GM18520 (cell line): ENCODE measurements around the gene SRR.
"Not testable (repeated sequence)": the region's sequence is repeated elsewhere in the genome, so short reads cannot be mapped to it uniquely, and the experiment has no call there.

Source experiments
- ATAC-seq: cut with Tn5 transposase; IDR thresholded peaks from one replicate; pipeline ENCODE4 v1.9.1; 2021; ENCODE audit not compliant: unreplicated experiment

Gene SRR

DNA sequence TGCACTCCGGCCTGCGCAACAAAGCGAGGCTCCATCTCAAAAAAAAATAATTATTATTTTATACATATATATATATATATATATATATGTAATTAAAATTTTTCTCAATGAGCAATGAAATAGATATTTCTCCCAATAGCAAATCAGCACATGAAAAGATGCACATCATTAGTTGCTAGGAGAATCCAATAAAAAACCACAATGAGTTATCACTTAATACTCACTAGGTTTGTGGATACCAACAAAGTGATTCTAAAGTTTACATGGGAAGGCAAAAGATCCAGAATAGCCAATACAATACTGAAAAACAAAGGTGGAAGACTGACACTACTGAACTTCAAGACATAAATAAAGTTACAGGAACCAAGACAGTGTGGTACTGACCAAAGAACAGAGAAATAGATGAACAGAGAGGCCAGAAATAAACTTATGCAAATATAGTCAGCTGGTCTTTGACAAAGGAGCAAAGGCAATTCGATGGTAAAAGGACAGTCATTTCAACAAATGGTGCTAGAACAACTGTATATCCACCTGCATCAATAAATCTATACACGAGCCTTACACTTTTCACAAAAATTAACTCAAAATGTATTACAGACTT lies 13.8 kb upstream of the SRR start:
- ATAC-seq = no peak

DNA sequence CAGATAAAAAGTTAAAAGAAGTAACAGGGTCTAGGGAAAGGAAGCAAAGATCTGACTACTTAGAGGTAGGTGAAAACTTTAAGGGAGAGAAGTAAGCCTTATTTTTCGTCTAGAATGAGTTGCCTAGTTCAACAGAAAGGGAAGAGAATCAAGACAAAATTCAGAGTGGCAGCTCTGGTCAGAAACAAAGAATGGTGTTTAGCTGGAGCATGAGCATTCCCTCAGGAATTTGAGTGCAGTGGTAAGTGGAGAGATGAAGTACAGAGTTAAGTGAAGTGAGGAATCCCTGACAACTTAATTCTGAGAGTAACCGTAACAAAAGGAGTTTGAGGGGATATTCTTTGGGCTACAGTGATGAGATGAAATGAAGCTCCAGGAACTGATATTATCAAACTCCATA lies 11.7 kb upstream of the SRR start:
- no peak for ATAC-seq

DNA sequence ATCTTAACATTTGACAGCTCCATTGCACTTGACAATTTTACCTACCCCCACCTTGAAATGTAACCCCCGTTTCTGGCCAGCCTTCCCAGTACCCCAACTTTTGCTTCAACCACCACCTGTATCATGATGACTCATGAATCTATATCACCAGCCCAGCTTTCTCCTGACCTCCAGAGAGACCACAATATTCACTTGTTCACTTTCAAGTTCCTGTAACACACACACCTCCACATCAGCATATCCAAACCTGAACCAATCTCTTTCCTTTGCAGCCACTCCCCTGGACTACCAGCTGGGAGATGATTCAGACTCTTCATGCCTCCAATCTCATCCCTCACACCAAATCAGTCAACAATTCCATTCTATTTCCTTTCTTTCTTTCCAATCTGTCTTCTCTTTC lies 8.2 kb upstream of the SRR start:
- ATAC-seq = no peak

DNA sequence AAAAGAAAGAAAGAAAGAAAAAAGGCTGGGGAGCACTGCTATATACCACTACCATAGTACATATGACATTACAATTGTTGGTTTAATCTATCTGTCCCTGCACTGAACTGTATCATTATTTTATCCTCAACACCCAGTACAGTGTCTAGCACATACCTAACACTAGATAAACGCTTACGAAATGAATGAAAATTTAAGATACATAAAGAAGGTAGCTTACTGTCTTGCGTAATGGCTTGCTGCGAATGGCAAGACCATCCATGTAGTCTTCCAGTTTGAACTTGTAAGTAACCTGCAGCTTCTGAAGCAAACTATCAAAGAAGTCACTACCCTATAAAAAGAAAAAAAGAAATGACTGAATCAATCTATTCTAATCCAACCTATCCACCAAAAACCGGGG lies 6.7 kb upstream of the SRR start:
- ATAC-seq = no peak

DNA sequence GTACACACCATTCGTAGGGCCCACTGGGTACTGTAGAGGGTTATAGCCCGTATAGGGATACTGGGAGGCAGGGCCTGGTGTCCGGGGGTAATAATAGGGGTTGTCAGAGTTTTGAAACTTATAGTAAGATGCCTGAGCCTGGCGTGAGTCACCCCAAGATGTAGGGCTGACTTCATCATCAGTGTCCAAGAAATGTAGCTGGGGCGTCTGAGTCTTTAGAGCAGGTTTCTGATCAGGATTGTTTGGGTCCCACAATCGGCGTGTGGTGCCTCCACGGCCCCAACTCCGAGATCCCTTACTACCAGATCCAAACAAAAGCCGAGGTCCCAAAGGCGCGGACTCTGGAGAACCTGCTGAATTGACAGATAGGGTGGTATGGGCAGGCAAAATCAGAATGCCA lies 4.6 kb upstream of the SRR start:
- ATAC-seq = no peak

DNA sequence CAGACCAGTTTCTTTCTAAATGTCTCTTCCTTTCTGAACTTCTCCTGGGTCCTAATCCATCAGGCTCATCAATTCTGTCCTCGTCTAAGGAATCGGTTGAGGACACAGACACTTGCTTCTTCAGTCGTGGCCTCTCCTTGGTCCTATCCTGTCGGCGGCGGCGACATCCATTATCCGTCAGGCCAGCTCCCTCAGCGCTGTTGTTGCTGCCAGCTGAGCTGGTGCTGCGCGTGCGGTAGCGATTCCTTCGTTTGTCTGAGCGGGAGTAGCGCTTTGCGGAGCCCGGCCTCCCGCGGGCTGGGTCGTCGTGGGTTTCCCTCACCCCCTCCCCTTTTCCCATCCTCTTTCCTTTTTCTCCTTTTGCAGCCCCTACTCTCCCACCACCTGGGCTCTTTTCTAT lies 4.0 kb upstream of the SRR start:
- no peak for ATAC-seq

DNA sequence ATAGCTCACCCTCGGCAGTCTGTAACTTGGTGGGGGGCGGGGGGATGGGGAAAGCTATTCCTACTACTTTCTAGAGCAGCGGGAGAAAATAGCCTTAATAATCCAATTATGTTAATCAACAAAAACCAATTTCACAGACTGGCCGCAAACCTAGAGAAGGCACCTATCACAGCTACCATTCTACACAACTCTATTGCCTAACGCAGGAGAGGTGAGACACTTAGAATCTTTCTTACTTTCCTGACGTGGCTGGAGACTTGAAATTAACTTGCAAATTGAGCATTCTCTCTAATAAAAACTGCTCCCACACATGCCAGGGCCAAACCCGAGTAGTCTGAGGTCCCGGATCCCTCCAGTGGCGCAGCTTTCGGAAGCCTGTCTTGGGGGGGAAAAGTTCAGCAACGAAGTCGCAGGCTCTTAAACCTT lies 959 bp upstream of the SRR start:
- ATAC-seq = no peak

DNA sequence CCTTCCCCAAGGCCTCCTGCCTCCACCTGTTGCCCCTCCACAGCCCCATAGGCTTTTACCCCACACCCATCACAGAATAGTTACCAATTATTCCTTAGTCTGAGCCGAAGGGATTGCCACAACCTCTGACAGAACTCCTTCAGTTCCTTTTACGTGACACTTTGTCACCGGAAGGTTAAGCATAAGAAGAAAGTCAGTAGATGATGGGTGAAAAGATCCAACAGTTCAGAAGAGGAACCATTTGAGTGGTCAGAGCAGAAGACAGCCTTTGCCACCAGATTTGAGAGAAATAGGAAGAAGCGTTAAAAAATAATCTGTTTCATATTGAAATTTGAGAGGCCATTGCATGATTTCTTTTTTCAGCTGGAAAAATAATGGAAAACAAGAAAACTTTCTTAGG lies 1.2 kb downstream of the SRR start:
- ATAC-seq = no peak

DNA sequence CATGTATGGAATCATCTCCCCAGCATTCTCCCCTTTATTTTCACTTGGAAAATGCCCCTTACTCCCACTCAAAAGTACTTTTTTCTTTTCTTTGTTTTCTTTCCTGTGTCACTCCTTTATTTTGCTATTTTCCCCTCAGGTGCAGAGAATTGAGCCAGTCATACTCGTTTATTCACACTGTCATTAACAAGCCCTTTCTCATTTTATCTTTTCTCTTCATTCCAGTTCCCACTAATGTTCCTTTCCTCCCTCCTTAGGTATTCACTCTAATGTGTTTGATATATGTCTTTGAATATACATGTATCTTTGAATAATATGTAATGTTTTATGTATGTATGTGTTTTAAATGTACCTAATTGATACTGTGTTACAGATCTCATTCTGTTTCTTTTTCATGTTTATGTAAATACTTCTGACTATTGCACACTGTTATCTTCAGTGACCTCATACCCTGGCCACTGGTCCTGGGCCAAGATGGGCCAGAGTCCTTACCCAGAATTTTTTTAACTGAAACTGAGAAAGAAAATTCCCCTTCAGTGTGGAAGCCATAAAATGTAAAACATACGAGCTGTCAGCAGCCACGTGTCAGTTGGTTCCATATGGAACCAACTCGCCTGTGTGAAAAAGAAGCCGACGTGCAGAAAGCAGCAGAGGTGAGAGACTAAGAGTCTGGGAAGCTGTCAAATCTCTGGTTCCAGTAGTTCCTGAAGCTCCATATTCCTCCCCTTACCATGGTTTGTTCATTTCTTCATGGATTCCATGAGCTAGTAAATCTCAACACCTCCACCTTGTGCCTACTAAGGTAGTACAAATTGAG lies 5.8 kb downstream of the SRR start:
- ATAC-seq = no peak

DNA sequence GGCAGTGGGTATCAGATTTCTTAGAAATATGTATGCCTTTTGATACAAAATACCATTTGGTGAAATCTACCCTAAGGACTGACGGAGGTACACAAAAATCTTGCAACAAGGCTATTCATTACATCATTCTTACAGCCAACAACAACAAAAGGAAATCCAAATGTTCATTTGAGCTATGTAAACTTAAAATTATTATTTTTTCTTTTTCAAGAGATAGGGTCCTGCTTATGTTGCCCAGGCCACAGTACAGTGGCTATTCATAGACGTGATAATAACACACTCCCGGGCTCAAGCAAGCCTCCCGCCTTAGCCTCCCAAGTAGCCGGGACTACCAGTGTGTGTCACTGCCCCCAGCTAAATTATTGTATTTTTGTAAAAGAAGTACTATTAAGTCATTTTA lies 9.0 kb downstream of the SRR start:
- no peak for ATAC-seq

DNA sequence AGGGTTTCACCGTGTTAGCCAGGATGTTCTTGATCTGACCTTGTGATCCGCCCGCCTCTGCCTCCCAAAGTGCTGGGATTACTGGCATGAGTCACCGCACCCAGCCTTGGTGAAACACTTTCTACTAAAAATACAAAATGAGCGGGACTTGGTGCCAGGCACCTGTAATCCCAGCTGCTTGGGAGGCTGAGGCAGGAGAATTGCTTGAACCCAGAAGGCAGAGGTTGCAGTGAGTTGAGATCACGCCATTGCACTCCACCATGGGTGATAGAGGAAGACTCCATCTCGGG lies 13.1 kb downstream of the SRR start:
- not testable (repeated sequence) for ATAC-seq

DNA sequence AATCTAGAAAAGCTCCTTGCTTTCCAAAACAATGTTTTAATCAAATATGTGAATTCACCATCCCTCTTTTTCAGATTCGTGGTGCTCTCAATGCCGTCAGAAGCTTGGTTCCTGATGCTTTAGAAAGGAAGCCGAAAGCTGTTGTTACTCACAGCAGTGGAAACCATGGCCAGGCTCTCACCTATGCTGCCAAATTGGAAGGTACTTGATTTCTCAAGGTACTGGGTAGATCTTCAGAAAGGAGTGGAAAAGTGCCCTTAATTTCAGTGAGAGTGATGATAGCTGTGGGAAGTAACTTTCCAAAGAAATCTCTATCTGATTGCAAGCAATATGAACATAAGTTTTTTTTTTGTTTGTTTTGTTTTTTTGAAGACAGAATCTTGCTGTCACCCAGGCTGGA lies 14.0 kb downstream of the SRR start:
- ATAC-seq = no peak

DNA sequence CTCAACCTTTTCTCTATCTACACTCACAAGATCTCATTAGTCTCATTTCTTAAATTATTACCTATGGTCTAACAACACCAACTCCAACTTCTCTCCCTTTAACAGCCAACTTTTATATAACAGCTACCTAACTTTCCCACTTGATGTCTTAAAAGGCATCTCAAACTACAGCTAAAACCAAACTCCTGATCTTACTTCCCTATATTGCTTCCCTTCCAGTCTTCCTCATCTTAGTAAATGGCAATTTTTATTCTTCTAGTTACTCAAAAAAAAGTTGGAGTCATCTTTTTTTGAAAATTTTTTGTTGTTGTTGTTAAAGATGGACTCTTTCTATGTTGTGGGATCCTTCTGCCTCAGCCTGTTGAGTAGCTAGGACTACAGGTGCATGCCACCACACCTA lies 15.3 kb downstream of the SRR start:
- ATAC-seq = no peak

DNA sequence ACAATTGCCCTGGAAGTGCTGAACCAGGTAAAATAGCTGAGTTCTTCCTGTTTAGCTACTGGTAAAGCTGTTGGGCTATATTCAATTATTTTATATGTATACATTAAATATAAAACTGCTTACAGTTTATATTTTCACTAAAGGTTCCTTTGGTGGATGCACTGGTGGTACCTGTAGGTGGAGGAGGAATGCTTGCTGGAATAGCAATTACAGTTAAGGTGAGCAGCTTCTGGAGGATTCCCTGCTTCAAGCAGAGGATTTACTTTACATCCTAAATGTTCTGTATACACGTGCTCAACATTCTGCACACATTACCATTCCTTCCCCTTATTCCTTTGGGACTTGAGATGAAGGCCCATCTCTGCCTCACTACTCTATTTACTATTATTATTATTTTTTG lies 17.6 kb downstream of the SRR start:
- ATAC-seq = no peak

DNA sequence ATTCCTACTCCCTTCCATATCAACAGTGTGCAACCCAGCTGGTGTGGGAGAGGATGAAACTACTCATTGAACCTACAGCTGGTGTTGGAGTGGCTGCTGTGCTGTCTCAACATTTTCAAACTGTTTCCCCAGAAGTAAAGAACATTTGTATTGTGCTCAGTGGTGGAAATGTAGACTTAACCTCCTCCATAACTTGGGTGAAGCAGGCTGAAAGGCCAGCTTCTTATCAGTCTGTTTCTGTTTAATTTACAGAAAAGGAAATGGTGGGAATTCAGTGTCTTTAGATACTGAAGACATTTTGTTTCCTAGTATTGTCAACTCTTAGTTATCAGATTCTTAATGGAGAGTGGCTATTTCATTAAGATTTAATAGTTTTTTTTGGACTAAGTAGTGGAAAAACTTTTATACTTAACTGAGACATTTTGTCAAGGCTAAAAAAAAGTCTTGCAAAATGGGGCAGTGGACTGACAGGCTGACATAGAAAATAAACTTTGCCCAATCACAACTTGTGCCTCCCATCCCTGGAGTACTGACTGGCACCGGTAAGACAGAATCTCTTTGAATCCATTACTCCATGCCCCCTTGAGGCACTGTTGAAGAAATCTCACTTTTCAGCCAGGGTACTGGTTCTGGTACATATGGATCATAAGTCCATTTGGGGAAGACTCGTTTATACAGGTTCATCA lies 20.0 kb downstream of the SRR start:
- no peak for ATAC-seq

DNA sequence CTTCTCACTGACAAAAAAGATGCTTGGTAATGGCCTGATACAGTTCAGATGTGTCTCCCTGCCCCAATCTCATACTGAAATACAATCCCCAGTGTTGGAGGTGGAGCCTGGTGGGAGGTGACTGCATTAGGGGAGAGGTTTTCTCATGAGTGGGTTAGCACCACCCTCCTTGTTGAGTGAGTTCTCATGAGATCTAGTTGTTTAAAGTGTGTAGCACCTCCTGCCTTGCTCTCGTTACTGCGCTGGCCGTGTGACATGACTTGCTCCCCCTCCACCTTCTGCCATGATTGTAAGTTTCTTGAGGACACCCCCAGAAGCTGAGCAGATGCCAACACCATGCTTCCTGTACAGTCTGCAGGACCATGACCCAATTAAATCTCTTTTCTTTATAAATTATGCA lies 27.6 kb downstream of the SRR start:
- no peak for ATAC-seq

DNA sequence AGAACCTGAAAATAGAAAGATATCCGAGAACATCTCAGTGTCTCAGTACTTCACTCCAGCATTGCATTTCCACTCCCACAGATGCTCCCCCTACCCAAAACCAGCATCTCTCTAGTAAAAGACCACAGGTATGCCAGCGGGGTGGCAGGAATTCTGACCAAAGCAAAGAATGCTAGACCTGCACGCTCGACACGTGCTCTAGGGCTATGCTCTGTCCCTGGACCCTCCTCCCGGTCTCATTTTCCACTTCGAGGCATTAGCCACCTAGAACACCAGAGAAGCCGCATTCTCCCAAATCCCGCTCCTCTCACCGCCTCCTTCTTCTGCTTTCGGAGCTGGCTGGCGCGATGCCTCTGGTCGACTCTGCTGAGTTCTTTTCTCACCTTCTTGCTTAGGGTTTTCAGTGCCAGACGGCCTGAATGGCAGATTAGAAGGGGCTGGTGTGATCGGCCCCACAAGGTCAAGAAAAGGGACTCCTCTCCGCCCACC lies 32.0 kb downstream of the SRR start:
- no peak for ATAC-seq

DNA sequence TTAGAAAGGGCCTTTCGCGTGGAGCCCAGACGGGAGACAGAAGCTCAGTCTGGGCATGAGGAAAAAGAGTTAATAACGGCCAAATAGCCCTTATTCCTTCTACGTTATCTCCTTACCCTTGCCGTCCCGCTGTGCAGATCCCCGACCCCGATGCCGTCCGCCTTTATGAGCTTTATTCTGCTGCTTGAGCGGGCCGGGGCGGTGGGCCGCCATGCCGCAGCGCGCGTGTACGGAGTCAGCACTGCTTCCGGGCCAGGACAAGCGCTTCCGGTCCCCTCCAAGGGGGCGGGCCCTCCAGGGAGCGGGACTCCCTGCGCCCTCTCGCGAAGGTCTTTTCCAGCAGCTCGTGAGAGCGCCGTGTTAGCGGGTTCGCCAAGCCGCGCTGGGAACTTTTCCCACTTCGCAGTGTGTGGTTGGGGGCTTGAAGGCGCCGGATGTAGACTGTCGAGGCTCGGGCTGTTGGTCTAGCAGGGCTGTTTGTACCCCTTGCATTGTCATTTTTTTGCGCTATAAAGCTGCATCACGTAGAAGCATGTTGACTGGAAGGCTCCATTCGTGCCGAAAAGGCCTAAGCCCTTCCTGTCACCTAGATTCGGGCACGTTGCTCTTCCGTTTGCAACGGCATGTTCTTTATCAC lies 32.6 kb downstream of the SRR start, which contains the start of gene TSR1:
Gene TSR1, minus strand, starts transcription at position 243 of the 637 bp plus-strand sequence. Its CDS starts 30 bp downstream, at position 213.
- peak; percentile 67 for ATAC-seq

DNA sequence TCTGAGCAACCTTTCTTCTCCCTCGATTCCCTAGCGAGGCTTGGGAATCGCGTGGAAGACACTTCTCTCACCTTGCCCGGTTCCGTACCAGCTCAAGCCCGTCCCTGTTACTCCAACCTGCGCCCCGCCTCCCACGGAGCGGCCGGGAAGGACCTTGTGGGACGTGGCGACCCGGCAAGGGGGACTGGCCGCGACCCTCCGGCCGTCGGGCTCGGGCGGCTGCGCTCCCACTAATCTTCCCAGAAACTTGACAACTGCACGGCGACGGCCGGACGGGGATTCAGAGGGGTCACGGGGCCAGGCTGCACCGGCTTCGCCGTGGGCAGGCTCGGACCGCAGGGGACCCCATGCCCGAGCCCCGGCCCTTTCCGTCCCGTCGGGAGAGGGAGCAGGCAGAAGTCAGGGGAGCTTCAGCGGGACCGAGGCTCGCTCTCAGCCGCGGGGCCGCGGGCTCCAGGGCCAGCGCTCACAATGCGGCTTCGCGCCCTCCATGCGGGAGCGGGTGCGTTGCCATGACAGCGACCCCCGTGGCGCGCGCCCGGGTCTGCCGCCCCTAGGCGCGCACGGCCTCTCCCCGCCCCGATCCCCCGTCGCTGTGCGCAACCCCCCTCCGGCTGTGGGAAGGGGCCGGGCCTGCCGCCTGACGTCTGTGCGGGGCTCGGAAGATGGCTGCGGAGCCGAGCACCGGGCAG lies 33.2 kb downstream of the SRR start, which contains the start of gene SGSM2:
Gene SGSM2, plus strand, starts transcription at position 650 of the 692 bp plus-strand sequence. CDS start 188 bp downstream, outside the sequence.
- ATAC-seq = no peak

DNA sequence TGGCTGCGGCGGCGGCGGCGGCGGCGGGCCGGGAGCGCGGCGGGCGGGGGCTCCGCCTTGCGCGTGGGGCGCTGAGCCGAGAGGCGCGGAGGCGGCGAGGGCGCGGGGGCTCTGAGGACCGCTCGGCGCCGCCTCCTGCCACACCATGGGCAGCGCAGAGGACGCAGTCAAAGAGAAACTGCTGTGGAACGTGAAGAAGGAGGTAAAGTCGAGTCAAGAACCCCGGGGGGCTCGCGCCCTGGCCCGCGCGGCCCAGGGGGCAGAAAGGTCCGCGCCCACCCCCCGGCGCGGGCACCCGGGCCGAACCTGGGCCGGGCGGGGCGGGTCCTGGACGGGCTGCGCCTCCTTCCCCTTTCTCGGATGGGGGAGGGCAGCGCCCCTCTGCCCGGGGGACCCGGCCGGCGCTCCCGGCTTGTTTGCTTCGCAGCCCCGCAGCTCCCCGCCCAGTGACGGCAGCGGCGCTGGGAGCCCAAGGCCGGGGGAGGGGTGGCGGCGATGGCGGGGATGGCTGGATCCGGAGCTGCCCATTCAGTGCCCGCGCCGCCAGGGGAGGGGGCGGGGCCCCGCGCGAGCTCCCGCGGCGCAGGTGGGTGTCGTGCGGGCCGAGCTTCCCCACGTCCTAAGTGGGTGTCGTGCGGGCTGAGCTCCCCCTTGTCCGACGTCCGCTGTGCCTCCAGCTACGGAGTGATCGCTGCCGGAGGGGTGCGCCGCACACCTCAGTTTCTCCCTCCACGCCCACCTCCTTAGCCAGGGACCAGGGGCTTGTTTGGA lies 34.0 kb downstream of the SRR start:
- no peak for ATAC-seq
